ENCODE measurements around the gene KMT5B. TPM values are rescaled to one million over a fixed set of nuclear protein-coding genes. Genes with fewer than 3 reads are reported as not detected.

KMT5B gene
- total and polyA plus RNA-seq, 2 donors (not counting 1 experiment from before 2014, with no cell fraction given) = 13.4 to 77.8 TPM

GRCh38 chr11:68168694-68169093 lies 44.4 kb downstream of the KMT5B start:
- TF ChIP-seq EZH2 (IDR thresholded peaks at IDR 0.05; ENCODE audit: borderline replicate concordance, insufficient read depth, low read depth, low read length, poor library complexity, severe bottlenecking) (no peak), CTCF (IDR thresholded peaks at IDR 0.05) (no peak)
- no peak for ATAC-seq (ENCODE audit: low read depth)
- CTCF ChIA-PET = interaction anchor here (1.3 kb wide), 1 partner anchor 41 kb away, joined by 4 read pairs; no protein-coding TSS in a partner anchor
- Histone ChIP-seq H4K20me1 (ENCODE audit: control insufficient read depth, insufficient read depth, low read length, poor library complexity, severe bottlenecking) (no peaks in the 10 kb centered on the region), H3K36me3 (replicated peaks in 1 of 2; ENCODE audit: control extremely low read depth in 1 of 2, control insufficient read depth in 1 of 2, extremely low read depth in 1 of 2, insufficient read depth in 2 of 2, low read length in 1 of 2) (peaks cover 13 to 91% of the 10 kb centered on the region in 2 experiments), H3K9me3 (ENCODE audit: control extremely low read depth in 1 of 3, control insufficient read depth in 2 of 3, insufficient read depth in 1 of 3, low read length in 2 of 3) (no peaks in the 10 kb centered on the region), H3K9ac (ENCODE audit: low read length) (no peak overlapping the region), H3K79me2 (ENCODE audit: control insufficient read depth, insufficient read depth, low read length) (no peaks in the 10 kb centered on the region), H3K4me1 (ENCODE audit: control insufficient read depth in 2 of 2, insufficient read depth in 2 of 2, low read length in 2 of 2) (no peaks in the 10 kb centered on the region), H3K4me2 (replicated peaks; ENCODE audit: low read depth, low read length, poor library complexity, severe bottlenecking) (no peak overlapping the region), H3K27me3 (replicated peaks in 1 of 4; ENCODE audit: control extremely low read depth in 1 of 4, control insufficient read depth in 3 of 4, insufficient read depth in 4 of 4, low read length in 3 of 4) (no peaks in the 10 kb centered on the region), H2AFZ (ENCODE audit: insufficient read depth, low read depth, low read length, poor library complexity, severe bottlenecking) (no peak overlapping the region), H3K4me3 (ENCODE audit: control extremely low read depth in 1 of 5, extremely low read depth in 1 of 5, insufficient read depth in 1 of 5, low read depth in 2 of 5, low read length in 4 of 5) (no peak overlapping the region), H3K27ac (ENCODE audit: low read length in 2 of 2) (no peak overlapping the region)
- Mint-ChIP-seq H3K27me3 (no peaks in the 10 kb centered on the region), H3K27ac (no peak overlapping the region), H3K4me3 (no peak overlapping the region), H3K4me1 (no peaks in the 10 kb centered on the region), H3K9me3 (ENCODE audit: insufficient read depth) (no peaks in the 10 kb centered on the region)
- 100% methylated on average over 5 of the region's 5 CpGs for WGBS (ENCODE audit: insufficient coverage)
- DNase-seq = no peak
- POLR2A ChIA-PET = no interaction called here
- intact Hi-C loops (cut with micrococcal nuclease) = no loop called here

- H3K4me3 Mint-ChIP-seq = no peak overlapping the region
- no peak overlapping the region for H3K4me2 ChIP-seq (replicated peaks; ENCODE audit: low read depth, low read length, poor library complexity, severe bottlenecking)
- DNase-seq (no peak), ATAC-seq (ENCODE audit: low read depth) (no peak)
- H3K9me3 Mint-ChIP-seq (ENCODE audit: insufficient read depth) = no peaks in the 10 kb centered on the region
- no peaks in the 10 kb centered on the region for H3K27me3 ChIP-seq (replicated peaks in 1 of 4; ENCODE audit: control extremely low read depth in 1 of 4, control insufficient read depth in 3 of 4, insufficient read depth in 4 of 4, low read length in 3 of 4)
- H3K27ac Mint-ChIP-seq = no peak overlapping the region
- no peak overlapping the region for H2AFZ ChIP-seq (ENCODE audit: insufficient read depth, low read depth, low read length, poor library complexity, severe bottlenecking)
- H3K4me3 ChIP-seq (ENCODE audit: control extremely low read depth in 1 of 5, extremely low read depth in 1 of 5, insufficient read depth in 1 of 5, low read depth in 2 of 5, low read length in 4 of 5) = no peak overlapping the region
- TF ChIP-seq EZH2 (IDR thresholded peaks at IDR 0.05; ENCODE audit: borderline replicate concordance, insufficient read depth, low read depth, low read length, poor library complexity, severe bottlenecking) (no peak), CTCF (IDR thresholded peaks at IDR 0.05) (no peak)
- no peaks in the 10 kb centered on the region for H3K79me2 ChIP-seq (ENCODE audit: control insufficient read depth, insufficient read depth, low read length)
- H4K20me1 ChIP-seq (ENCODE audit: control insufficient read depth, insufficient read depth, low read length, poor library complexity, severe bottlenecking) = no peaks in the 10 kb centered on the region
- peaks cover 12 to 89% of the 10 kb centered on the region in 2 experiments for H3K36me3 ChIP-seq (replicated peaks in 1 of 2; ENCODE audit: control extremely low read depth in 1 of 2, control insufficient read depth in 1 of 2, extremely low read depth in 1 of 2, insufficient read depth in 2 of 2, low read length in 1 of 2)
- WGBS (ENCODE audit: insufficient coverage) = 100% methylated on average over 1 of the region's 6 CpGs
- no peak overlapping the region for H3K27ac ChIP-seq (ENCODE audit: low read length in 2 of 2)
- H3K4me1 Mint-ChIP-seq = no peaks in the 10 kb centered on the region
- no peaks in the 10 kb centered on the region for H3K9me3 ChIP-seq (ENCODE audit: control extremely low read depth in 1 of 3, control insufficient read depth in 2 of 3, insufficient read depth in 1 of 3, low read length in 2 of 3)
- no peaks in the 10 kb centered on the region for H3K27me3 Mint-ChIP-seq
- H3K4me1 ChIP-seq (ENCODE audit: control insufficient read depth in 2 of 2, insufficient read depth in 2 of 2, low read length in 2 of 2) = no peaks in the 10 kb centered on the region
- CTCF ChIA-PET = interaction anchor here (0.7 kb wide), 1 partner anchor 36 kb away, joined by 3 read pairs; no protein-coding TSS in a partner anchor
- intact Hi-C loops (cut with micrococcal nuclease) = no loop called here
- POLR2A ChIA-PET = no interaction called here
- H3K9ac ChIP-seq (ENCODE audit: low read length) = no peak overlapping the region
Observed at GRCh38 chr11:68167474-68167873, 45.6 kb downstream of the KMT5B start.

All from B cell (primary cell).